Activated gamma-delta T cell treated with Interleukin-2 at 50 U/mL for 16 hours (primary cell): ENCODE results near the gene UTP18.

Source experiments
- DNase-seq: peaks from one replicate; pipeline ENCODE4 v3.0.0-alpha.2; 2020

Gene UTP18

GRCh38 chr17:51335883-51336822 is 75.8 kb downstream of the UTP18 start:
- DNase-seq, result no peak

GRCh38 chr17:51341457-51341856 is 81.1 kb downstream of the UTP18 start:
- no peak for DNase-seq

GRCh38 chr17:51342257-51342656 is 81.9 kb downstream of the UTP18 start:
- DNase-seq, result no peak

- DNase-seq, result no peak
These were observed 84.2 kb downstream of the UTP18 start for GRCh38 chr17:51344532-51344931.

GRCh38 chr17:51346218-51346982 is 86.1 kb downstream of the UTP18 start:
- no peak for DNase-seq
